ENCODE data around the gene METTL26.
"Not testable (repeated sequence)": the region's sequence is repeated elsewhere in the genome, so short reads cannot be mapped to it uniquely, and the experiment has no call there.

The METTL26 gene

DNA sequence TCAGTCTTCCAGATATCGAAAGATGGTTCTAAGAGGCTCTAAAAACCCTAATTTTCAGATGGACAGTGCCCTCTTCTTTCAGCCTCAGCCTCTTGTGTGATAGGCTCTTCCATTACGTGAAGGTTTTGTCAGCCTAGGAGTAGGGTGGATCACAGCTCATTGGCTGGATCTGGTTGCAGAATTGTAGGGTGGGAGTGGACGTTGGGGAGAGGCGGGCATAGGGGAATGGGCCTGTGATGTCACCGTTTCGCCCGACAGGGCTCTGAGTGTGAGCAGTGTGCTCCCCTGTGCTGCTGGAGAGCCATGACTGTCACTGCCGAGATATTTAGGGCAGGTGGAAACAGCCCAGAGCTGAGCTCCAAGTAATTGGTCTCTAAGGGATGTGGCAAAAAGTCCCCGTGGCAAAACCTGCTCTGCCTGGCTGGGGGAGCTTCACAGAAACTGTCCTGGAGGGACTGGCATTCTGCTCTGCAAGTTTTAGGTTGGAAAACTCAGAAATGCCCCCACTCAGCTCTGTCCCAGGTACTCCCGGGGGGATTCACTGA, 11.5 kb downstream of the METTL26 start:
- DNase-seq, result no peak

DNA sequence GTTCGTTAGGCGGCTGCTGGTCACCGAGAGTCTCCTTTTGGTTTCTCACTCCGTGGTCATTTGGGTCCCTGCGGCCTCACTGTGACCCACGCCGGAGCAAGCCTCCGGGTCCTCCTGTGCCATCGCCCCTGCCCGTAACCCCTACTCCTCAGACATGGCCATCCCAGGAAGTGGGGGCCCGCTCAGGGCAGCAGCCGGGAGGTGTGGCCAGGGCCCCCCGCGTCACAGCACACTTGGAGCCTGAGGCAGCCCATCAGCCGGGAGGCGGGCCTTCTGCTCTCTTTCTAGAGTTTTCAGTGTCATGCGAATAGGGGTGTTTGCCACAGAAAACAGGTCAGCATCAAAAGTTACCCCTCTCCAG, 13.2 kb downstream of the METTL26 start:
- no peak for DNase-seq

DNA sequence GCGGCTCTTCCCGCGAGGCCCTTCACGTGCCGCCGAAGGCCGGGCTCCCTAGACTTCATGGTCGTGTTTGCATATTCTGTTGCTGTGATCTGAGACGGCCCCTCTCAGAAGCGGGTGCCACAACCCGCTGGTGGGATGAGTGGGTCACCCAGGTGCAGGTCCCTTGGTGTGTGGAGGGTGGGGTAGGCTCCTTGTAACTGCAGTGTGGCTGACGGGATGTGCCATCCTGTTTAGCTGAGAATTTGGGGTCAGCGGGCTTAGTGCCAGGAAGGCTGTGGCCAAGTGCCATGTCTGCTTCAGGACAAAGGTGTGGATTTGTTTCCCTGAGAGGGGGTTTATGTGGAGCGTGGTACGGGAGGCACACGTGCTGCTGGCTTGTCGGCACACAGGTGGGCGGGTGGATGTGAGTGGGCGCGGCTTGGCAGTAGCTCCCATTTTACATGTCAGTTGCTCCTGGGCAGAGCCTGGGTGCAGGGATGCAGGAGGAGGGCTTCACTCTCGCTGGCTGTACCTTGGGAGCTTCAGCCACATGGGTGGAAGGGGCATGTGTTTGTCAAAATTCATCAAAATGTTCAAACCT, 14.5 kb downstream of the METTL26 start:
- DNase-seq, result no peak

DNA sequence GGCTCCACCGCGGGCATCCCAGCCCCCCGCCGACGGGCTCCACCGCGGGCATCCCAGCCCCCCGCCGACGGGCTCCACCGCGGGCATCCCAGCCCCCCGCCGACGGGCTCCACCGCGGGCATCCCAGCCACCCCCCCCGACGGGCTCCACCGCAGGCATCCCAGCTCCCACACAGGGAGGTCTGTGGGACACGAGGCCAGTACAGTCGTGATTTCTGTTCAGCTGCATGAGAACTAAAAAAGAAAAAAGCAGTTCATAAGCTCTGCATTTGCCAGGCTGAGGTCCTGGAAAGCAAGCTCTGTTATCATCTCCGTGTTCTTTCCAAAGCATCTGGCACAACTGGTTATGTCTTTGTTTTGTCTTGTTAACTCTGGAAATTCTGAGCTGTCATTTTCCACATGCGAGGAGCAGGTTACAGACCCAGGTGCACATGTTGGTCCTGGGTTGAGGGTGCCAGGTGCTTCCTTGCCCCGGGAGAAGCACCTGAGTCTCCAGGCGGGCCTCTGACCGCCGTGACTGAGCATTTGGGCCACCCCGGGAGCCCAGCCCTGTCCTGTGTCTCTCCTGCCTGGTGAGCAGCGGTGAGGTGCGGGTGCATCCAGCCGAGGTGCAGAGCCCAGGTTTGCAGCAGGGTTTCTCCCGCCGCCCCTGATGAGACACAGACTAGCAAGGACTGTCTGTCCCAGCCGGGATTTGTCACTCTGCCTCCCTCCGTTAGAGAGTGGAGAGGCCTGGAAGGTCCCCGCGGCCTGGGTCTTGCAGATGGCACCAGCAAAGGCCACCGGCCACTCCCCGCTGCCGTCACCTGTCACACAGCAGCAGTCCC, 15.2 kb downstream of the METTL26 start:
- DNase-seq, result no peak

GRCh38 chr16:619476-620100, 16.5 kb downstream of the METTL26 start:
- DNase-seq, result no peak

DNA sequence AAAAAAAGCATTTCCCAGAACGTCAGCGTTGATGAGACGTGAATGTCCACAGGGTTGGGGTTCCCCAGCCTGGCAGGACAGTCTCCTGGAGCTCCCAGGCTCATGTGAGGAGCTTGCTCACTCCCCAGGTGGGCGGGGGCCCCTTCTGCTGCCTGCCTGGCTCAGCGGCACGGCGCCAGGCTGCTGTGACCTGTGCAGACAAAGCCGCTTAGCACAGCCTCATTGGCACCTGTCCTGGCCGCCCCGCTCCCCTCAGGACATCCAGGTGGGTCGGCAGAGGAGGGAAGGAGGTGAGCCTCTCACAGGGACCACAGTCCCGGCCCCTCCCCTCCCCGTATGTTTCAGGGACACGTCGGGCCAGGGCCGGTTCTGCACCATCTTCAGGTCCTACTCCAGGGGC, 18.2 kb downstream of the METTL26 start:
- DNase-seq, result no peak

DNA sequence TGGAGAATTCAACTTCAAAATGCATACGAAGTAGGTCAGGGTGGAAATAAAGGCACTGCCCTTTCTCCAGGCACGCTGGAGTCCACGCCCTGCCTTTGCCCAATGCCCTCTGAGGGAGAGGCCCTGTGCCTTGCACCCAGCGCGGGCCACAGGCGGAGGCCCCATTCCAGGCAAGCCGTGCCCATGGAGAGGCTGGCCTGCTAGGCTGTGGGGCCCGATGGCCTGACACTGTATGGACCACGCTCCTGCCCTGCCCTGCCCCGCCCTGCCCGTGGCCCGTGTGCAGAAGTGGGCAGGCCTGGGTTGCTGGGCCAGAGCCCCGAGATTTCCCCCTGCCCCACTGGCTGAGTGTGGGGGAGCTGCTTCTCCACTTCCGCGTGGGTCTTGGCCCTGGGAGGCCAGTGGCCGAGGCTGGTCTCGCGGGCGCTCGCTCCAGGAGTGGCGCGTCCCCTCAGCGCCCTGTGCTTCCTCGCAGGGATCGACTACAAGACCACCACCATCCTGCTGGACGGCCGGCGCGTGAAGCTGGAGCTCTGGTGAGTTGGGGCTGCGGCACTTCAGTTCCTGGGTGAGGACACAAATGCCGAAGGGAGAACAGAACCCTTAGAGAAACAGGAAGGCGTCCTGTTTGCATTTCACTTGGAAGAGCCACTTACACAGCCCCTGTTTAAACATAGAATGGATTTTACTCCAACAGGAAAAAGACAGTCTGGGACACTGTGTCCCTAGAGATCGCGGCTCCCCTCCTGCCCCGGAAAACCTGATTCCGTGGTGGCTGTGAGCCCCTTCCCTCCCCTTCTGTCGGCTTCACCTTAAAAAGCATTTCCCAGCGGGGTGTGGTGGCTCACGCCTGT, 19.1 kb downstream of the METTL26 start:
- no peak for DNase-seq

DNA sequence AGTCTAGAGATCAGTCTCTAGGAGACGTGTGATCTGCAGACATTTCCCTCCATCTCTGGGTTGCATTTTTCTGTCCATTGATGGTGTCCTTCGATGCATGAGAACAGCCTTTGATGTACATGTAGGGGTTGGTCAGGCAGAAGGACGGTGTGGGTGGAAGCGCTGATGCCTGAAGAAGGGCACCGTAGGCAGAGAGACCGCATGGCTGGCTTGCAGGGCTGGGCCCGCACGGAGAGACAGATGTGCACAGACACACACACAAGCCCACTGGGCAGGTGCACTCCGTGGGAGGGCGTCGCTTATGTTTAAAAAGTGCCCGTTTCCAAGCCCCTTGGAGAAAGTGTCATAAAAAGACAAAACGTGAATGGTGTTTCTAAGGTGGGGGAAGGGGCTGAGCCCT, 21.0 kb downstream of the METTL26 start:
- DNase-seq, result no peak

GRCh38 chr16:610513-611381, 25.4 kb downstream of the METTL26 start:
- peak; percentile 19 for DNase-seq

- no peak for DNase-seq
Observed at GRCh38 chr16:609984-610383, 26.1 kb downstream of the METTL26 start.

- DNase-seq, result no peak
Observed at GRCh38 chr16:609316-609715, 26.8 kb downstream of the METTL26 start.

- DNase-seq, result peak; percentile 75
Observed at GRCh38 chr16:608019-608418, 28.1 kb downstream of the METTL26 start.

DNA sequence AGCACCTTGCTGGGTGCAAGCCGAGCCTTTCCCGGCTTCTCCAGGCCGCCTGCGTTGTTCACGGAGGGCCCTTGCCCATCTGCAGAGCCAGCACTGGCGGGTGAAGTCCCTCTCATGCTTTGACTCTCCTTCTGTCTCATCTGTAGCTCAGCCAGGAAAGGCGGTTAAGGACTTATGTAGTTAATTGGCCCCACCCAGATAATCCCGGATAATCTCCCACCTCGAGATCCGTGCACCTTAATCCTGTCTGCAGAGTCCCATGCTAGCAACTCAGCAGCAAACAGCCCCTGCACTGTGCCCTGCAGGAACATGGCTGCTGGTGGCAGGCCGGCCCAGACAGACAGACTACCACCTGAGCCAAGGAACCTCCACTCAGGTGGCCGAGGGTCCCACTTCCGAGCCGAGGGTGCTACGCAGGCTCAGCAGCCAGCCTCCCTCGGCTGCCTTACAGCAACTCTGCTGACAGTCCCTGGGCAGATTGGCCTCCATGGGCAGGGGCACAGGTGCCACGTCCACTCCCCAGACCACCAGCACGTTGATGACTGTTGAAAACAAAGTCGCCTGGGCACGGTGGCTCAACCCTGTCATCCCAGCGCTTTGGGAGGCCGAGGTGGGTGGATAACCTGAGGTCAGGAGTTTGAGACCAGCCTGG, 29.3 kb downstream of the METTL26 start:
- no peak for DNase-seq

DNA sequence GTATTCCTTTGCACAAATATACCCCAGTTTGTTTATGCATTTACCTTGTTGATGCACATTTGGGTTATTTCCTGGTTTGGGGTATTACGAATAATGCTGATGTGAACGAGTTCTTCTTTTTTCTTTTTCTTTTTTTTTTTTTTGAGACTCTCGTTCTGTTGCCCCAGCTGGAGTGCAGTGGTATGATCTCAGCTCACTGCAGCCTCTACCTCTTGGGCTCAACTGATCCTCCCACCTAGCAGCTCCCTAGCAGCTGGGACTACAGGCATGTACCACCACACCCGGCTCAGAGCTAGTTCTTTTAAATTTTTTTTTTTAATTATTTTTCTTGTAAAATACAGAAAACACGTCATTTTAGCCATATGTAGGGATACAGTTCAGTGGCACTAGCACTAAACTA, 32.2 kb downstream of the METTL26 start:
- DNase-seq, result no peak

GRCh38 chr16:600781-601180, 35.3 kb downstream of the METTL26 start:
- DNase-seq, result no peak

GRCh38 chr16:598823-599739, 37.0 kb downstream of the METTL26 start:
- DNase-seq, result no peak

DNA sequence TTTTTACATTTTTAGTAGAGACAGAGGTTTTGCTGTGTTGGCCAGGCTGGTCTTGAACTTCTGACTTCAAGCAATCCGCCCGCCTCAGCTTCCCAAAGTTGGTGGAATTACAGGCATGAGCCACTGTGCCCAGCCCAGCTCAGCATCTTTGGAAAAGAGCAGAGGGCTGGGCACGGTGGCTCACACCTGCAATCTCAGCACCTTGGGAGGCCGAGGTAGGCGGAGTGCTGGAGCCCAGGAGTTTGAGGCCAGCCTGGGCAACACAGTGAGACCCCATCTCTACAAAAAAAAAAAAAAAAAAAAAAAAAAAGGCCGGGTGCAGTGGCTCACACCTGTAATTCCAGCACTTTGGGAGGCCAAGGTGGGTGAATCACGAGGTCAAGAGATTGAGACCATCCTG, 38.5 kb downstream of the METTL26 start:
- DNase-seq, result not testable (repeated sequence)

GRCh38 chr16:596736-597060, 39.4 kb downstream of the METTL26 start:
- DNase-seq, result no peak

DNA sequence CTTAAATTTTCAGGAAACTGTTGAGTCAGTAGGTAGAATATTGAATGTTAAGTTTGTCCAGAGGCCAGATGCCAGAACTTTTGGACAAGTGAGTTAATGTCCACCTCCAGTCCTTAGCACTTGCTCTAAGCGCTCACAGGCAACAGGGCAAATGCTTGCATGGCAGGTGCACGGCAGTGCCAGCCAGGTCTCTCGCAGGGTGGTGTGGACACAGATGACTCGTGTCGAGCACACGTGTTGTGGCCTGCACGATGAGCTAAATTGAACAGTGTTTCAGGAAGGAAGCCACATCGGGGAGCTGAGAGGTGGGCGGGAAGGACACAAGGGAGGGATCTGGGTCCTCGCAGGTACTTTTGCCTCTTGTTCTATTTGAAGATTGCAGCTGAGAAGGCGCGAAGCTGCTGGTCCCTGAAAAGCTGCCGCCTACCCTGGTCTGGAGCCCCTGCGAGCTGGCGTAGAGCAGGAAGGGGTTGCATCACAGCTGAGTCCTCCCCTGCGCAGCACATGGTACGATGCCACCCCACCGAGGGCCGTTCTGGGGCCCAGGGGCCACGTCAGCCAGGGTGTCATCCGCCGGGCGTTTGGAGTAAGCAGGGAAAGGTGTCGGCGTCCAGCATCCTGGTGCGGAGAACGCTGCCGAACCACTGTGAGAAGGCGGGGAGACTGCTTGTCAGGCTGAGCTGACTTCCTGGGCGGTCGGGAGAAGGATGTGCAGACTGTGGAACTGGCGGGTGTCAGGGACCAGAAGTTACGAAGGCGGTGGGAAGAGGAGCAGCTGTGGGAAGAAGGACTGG, 40.0 kb downstream of the METTL26 start:
- DNase-seq, result no peak

DNA sequence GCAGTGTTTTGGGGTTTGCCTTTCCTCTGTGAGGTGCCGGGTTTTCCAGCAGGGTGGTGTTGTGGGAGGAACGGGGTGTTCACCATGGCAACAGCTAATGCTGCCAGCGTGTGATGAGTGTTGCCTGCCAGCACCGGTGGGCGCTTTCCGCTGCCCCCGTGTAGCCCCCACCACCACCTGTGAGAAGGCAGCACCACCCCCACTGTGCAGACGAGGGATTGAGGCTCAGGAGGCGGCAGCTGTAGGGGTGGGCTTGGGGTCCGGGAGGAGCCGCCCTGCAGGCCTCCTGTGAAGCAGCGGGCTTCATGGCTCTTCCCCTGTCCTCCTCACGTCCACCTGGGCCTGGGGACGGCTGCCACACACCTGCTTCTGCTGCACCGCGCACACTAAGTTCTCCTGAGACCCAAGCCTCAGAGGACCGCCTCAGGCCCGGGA, 41.0 kb downstream of the METTL26 start:
- no peak for DNase-seq
